Neural crest cell (in vitro differentiated cells): ENCODE measurements around the gene LSAMP. TPM values are rescaled to one million over a fixed set of nuclear protein-coding genes. Genes with fewer than 3 reads are reported as not detected.

Experiments used
- DNase-seq: peaks from one replicate; pipeline ENCODE4 v3.0.0; 2021; ENCODE audit warnings: low read depth, mixed read lengths, low spot score
- H3K27ac Mint-ChIP-seq: one replicate; pipeline ENCODE4 v1.8.0; 2021; ENCODE audit warnings: mild to moderate bottlenecking, mixed read lengths; ENCODE audit not compliant: unreplicated experiment
- H3K27me3 Mint-ChIP-seq: 2 replicates; pipeline ENCODE4 v1.8.0; 2021; ENCODE audit warnings: low read depth, mild to moderate bottlenecking, mixed read lengths
- H3K36me3 Mint-ChIP-seq: 2 replicates; pipeline ENCODE4 v1.8.0; 2021; ENCODE audit warnings: low read depth, mild to moderate bottlenecking, mixed read lengths
- H3K4me1 Mint-ChIP-seq: 2 replicates; pipeline ENCODE4 v1.8.0; 2021; ENCODE audit warnings: mixed read lengths
- H3K4me3 Mint-ChIP-seq: one replicate; pipeline ENCODE4 v1.8.0; 2021; ENCODE audit warnings: mild to moderate bottlenecking, mixed read lengths
- H3K9me3 Mint-ChIP-seq: 2 replicates; pipeline ENCODE4 v1.8.0; 2021; ENCODE audit warnings: mixed read lengths
- CTCF ChIP-seq: fragments of 200-600 bp; sonication (generic); conservative IDR thresholded peaks from 2 replicates; pipeline ENCODE4 v1.5.0; 2021; ENCODE audit warnings: antibody characterized with exemption, mild to moderate bottlenecking
- total RNA-seq: library from RNA; stranded (reverse); gene quantifications from 2 replicates; pipeline ENCODE4 v1.2.1, GENCODE V29; 2021

Gene LSAMP
- total RNA-seq, 1 donor from 2014 or later = 36.7 TPM

- Mint-ChIP-seq H3K27ac (no peak overlapping the region), H3K9me3 (peaks cover 5% of the 10 kb centered on the region), H3K4me1 (peaks cover 10% of the 10 kb centered on the region), H3K36me3 (peaks cover 2% of the 10 kb centered on the region), H3K4me3 (no peak overlapping the region), H3K27me3 (no peaks in the 10 kb centered on the region)
- no peak for DNase-seq
- TF ChIP-seq CTCF = no peak
These were observed 541.4 kb downstream of the LSAMP start for GRCh38 chr3:115903843-115904242.

- no peak for DNase-seq
- no peak for TF ChIP-seq CTCF
- Mint-ChIP-seq H3K4me1 (peaks cover 15% of the 10 kb centered on the region), H3K4me3 (no peak overlapping the region), H3K9me3 (peaks cover 5% of the 10 kb centered on the region), H3K27ac (no peak overlapping the region), H3K36me3 (peaks cover 2% of the 10 kb centered on the region), H3K27me3 (no peaks in the 10 kb centered on the region)
These were observed 544.3 kb downstream of the LSAMP start for GRCh38 chr3:115901008-115901407.

- TF ChIP-seq CTCF = no peak
- Mint-ChIP-seq H3K4me1 (peaks cover 23% of the 10 kb centered on the region), H3K27ac (no peak overlapping the region), H3K36me3 (peaks cover 2% of the 10 kb centered on the region), H3K4me3 (no peak overlapping the region), H3K27me3 (no peaks in the 10 kb centered on the region), H3K9me3 (peaks cover 5% of the 10 kb centered on the region)
- no peak for DNase-seq
These were observed 545.8 kb downstream of the LSAMP start for GRCh38 chr3:115899535-115899934.

GRCh38 chr3:115898656-115899410 is 546.5 kb downstream of the LSAMP start:
- Mint-ChIP-seq H3K9me3 (peaks cover 5% of the 10 kb centered on the region), H3K27me3 (no peaks in the 10 kb centered on the region), H3K36me3 (peaks cover 2% of the 10 kb centered on the region), H3K27ac (no peak overlapping the region), H3K4me3 (no peak overlapping the region), H3K4me1 (peaks cover 30% of the 10 kb centered on the region)
- DNase-seq = no peak
- no peak for TF ChIP-seq CTCF

- H3K36me3 Mint-ChIP-seq = no peaks in the 10 kb centered on the region
- peaks cover 16% of the 10 kb centered on the region for H3K4me1 Mint-ChIP-seq
- H3K27ac Mint-ChIP-seq = no peak overlapping the region
- no peak for TF ChIP-seq CTCF
- no peak for DNase-seq
- no peaks in the 10 kb centered on the region for H3K27me3 Mint-ChIP-seq
- H3K9me3 Mint-ChIP-seq = no peaks in the 10 kb centered on the region
- H3K4me3 Mint-ChIP-seq = no peak overlapping the region
These were observed 554.2 kb downstream of the LSAMP start for GRCh38 chr3:115891006-115891636.
